WTC11 (cell line): Measurements from ENCODE around the gene THOC5.

Experiments used
- CBFB ChIP-seq: sonication (generic); formaldehyde crosslinking; IDR thresholded peaks from 2 replicates; pipeline ENCODE4 v1.8.1; 2022; ENCODE audit warnings: mild to moderate bottlenecking, low read depth, missing genetic modification reagents
- CDX4 ChIP-seq: fragments of 250-450 bp; sonication (Bioruptor Pico); IDR thresholded peaks from 2 replicates; pipeline ENCODE4 v1.9.0; 2021; ENCODE audit warnings: moderate library complexity, mild to moderate bottlenecking, inconsistent platforms, borderline replicate concordance
- CTCF ChIP-seq: fragments of 200-600 bp; IDR thresholded peaks from 2 replicates; pipeline ENCODE4 v1.8.0; 2022; ENCODE audit warnings: antibody characterized with exemption
- NFYB ChIP-seq: sonication (generic); formaldehyde crosslinking; conservative IDR thresholded peaks from 2 replicates; pipeline ENCODE4 v1.8.0; 2022; ENCODE audit warnings: low read depth, missing genetic modification reagents
- RELA ChIP-seq: sonication (generic); formaldehyde crosslinking; IDR thresholded peaks from 2 replicates; pipeline ENCODE4 v1.8.1; 2022; ENCODE audit warnings: missing genetic modification reagents, mild to moderate bottlenecking, borderline replicate concordance
- TEAD1 ChIP-seq: sonication (generic); formaldehyde crosslinking; IDR thresholded peaks from 2 replicates; pipeline ENCODE4 v1.8.0; 2022; ENCODE audit warnings: mild to moderate bottlenecking, missing genetic modification reagents

- TF ChIP-seq CBFB (CRISPR knock-in tag) (no peak), NFYB (CRISPR knock-in tag) (no peak), CTCF (no peak), TEAD1 (CRISPR knock-in tag) (no peak), RELA (CRISPR knock-in tag) (no peak), CDX4 (CRISPR knock-in tag) (no peak)
Observed at GRCh38 chr22:29469755-29470154, 83.8 kb downstream of the THOC5 start.
